Neural cell (in vitro differentiated cells): ENCODE measurements around the gene ASTN1. TPM values are rescaled to one million over a fixed set of nuclear protein-coding genes. Genes with fewer than 3 reads are reported as not detected.

Experiments used
- H2AFZ ChIP-seq: fragments of 200-600, 300-800 bp; sonication (generic), shearing (Covaris generic); 2 replicates; pipeline ENCODE4 v1.6.0; 2014; ENCODE audit warnings: low read depth, mild to moderate bottlenecking, antibody characterized with exemption, low read length, moderate library complexity
- H3F3A ChIP-seq: fragments of 200-600 bp; shearing (Covaris generic); 2 replicates; pipeline ENCODE4 v1.6.1; 2016; ENCODE audit warnings: mild to moderate bottlenecking, moderate library complexity, mixed read lengths, antibody characterized with exemption, low read length; ENCODE audit not compliant: insufficient read depth, poor library complexity, severe bottlenecking
- H3K27ac ChIP-seq: fragments of 200-600, 300-800 bp; sonication (generic), shearing (Covaris generic); 2 replicates; pipeline ENCODE4 v1.5.1; 2014; ENCODE audit warnings: mild to moderate bottlenecking, low read length, moderate library complexity
- H3K27me3 ChIP-seq: fragments of 300-800, 200-600 bp; sonication (generic), shearing (Covaris generic); 2 replicates; pipeline ENCODE4 v1.6.0; 2014; ENCODE audit warnings: mild to moderate bottlenecking, low read depth, low read length, moderate library complexity; ENCODE audit not compliant: insufficient read depth
- H3K36me3 ChIP-seq: fragments of 300-800, 200-600 bp; sonication (generic), shearing (Covaris generic); 2 replicates; pipeline ENCODE4 v1.5.1; 2014; ENCODE audit warnings: mild to moderate bottlenecking, antibody characterized with exemption, low read length, moderate library complexity; ENCODE audit not compliant: insufficient read depth
- H3K4me2 ChIP-seq: fragments of 300-800, 200-600 bp; sonication (generic), shearing (Covaris generic); 2 replicates; pipeline ENCODE4 v1.6.0; 2014; ENCODE audit warnings: mild to moderate bottlenecking, low read length
- H3K4me3 ChIP-seq: fragments of 300-800, 200-600 bp; sonication (generic), shearing (Covaris generic); 2 replicates; pipeline ENCODE4 v1.5.1; 2014; ENCODE audit warnings: mild to moderate bottlenecking, low read length, moderate library complexity
- H3K79me2 ChIP-seq: fragments of 200-600 bp; shearing (Covaris generic); replicated peaks from 2 replicates; pipeline ENCODE4 v1.6.0; 2014; ENCODE audit warnings: mild to moderate bottlenecking, low read length, moderate library complexity; ENCODE audit not compliant: insufficient read depth
- H3K9ac ChIP-seq: fragments of 300-800, 200-600 bp; sonication (generic), shearing (Covaris generic); 2 replicates; pipeline ENCODE4 v1.6.1; 2016; ENCODE audit warnings: mild to moderate bottlenecking, low read length, mixed read lengths
- H3K9me2 ChIP-seq: fragments of 200-600 bp; shearing (Covaris generic); 2 replicates; pipeline ENCODE4 v1.6.1; 2016; ENCODE audit warnings: mild to moderate bottlenecking, low read length, mixed read lengths; ENCODE audit not compliant: insufficient read depth
- H3K9me3 ChIP-seq: fragments of 200-600, 300-800 bp; sonication (generic), shearing (Covaris generic); 2 replicates; pipeline ENCODE4 v1.6.1; 2016; ENCODE audit warnings: mild to moderate bottlenecking, mixed run types, low read length, moderate library complexity, mixed read lengths
- H4K20me1 ChIP-seq: fragments of 200-600 bp; shearing (Covaris generic); 2 replicates; pipeline ENCODE4 v1.6.1; 2016; ENCODE audit warnings: mild to moderate bottlenecking, mixed run types; ENCODE audit not compliant: insufficient read depth
- EP300 ChIP-seq: fragments of 450-650 bp; conservative IDR thresholded peaks from 2 replicates; pipeline ENCODE4 v1.6.1; 2014; ENCODE audit warnings: antibody characterized with exemption, mild to moderate bottlenecking, moderate library complexity; ENCODE audit not compliant: poor library complexity, severe bottlenecking
- EZH2 ChIP-seq: fragments of 200-600, 300-800 bp; shearing (Covaris generic), sonication (generic); IDR thresholded peaks from 2 replicates; pipeline ENCODE4 v1.6.1; 2014; ENCODE audit warnings: antibody characterized with exemption, low read length, borderline replicate concordance, mild to moderate bottlenecking; ENCODE audit not compliant: insufficient read depth, poor library complexity, severe bottlenecking
- MXI1 ChIP-seq: fragments of 450-650 bp; conservative IDR thresholded peaks from 2 replicates; pipeline ENCODE4 v1.6.1; 2014; ENCODE audit warnings: antibody characterized with exemption, mild to moderate bottlenecking; ENCODE audit not compliant: poor library complexity, severe bottlenecking
- POLR2AphosphoS5 ChIP-seq: IDR thresholded peaks from 2 replicates; pipeline ENCODE4 v1.6.1; 2012
- RAD21 ChIP-seq: fragments of 450-650 bp; conservative IDR thresholded peaks from 2 replicates; pipeline ENCODE4 v1.6.1; 2014; ENCODE audit warnings: antibody characterized with exemption, mild to moderate bottlenecking, moderate library complexity
- SMC3 ChIP-seq: fragments of 450-650 bp; conservative IDR thresholded peaks from 2 replicates; pipeline ENCODE4 v1.6.1; 2014; ENCODE audit warnings: antibody characterized with exemption, mild to moderate bottlenecking, moderate library complexity; ENCODE audit not compliant: poor library complexity
- TAF1 ChIP-seq: IDR thresholded peaks from 2 replicates; pipeline ENCODE4 v1.6.1; 2012; ENCODE audit warnings: low read depth
- polyA plus RNA-seq: library from polyadenylated mRNA; depleted of rRNA; stranded (reverse); fragments of >200 nt; gene quantifications from 2 replicates; pipeline ENCODE4 v1.2.3, GENCODE V29; 2014
- TF ChIP-seq, protein P1 (sequence below): IDR thresholded peaks from 2 replicates; pipeline ENCODE4 v1.6.1; 2012; ENCODE audit warnings: borderline replicate concordance
- TF ChIP-seq, protein P2 (sequence below): fragments of 450-650 bp; IDR thresholded peaks from 2 replicates; pipeline ENCODE4 v1.5.1; 2014; ENCODE audit warnings: antibody characterized with exemption, mild to moderate bottlenecking, moderate library complexity; ENCODE audit not compliant: poor library complexity, severe bottlenecking

The ASTN1 gene
- polyA plus RNA-seq, 1 donor from 2014 or later: 33.4 TPM

DNA sequence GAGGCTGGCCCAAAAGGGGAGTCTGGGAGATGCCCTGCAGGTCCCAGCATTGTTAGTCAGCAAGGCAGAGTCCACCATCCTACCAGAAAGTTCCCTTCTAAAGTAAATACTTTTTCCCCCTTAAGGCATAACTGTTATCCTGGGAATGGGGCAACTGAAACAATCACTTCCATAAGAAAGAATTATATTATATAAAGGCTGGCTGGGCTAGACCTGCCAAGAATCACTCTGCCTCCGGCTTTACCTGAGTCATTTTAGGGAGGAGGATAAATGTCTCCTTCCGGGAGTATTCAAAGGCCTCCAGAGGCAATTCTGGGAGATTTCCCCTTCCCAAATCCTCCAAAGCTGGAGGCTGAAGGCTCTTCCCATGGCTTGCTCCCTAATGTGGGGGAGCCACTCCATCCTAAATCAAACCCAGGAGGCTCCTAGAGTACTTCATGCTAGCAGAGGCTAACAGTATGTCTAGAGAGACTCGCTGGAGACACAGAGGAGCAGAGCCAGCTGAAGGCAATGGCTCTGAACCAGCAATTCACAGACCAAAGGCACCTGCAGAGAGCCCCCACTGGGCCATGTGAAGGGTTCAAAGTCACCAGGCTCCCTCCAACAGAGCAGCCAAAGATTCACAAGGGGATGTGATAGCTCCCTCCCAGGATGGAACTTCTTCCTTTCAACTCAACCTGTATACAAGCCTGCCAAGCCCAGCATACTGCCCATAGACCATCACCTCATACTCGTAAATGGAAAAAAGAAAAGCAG is 116.0 kb downstream of the ASTN1 start:
- Histone ChIP-seq H3K27me3 (no peaks in the 10 kb centered on the region), H3K79me2 (no peaks in the 10 kb centered on the region), H3K9me2 (no peaks in the 10 kb centered on the region)

DNA sequence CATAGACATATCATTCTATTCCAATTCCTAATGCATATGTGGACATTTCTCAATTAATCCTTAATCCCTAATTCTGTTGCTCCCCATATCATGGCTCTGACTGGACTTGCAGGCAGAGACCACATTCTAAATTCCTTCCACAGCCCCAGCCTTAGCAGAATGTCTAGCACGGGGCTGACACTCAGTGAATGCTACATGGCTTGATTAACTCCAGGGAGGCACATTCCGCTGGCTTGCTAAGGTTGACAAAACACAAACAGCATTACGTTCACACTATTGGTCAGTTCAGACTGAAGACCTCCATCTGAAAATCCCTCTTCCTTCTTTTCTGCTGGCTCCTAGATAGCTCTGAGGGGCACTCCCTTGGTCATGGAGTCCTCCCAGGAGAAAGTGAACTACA is 119.4 kb downstream of the ASTN1 start:
- Histone ChIP-seq H2AFZ (no peak overlapping the region), H4K20me1 (no peaks in the 10 kb centered on the region), H3K27me3 (no peaks in the 10 kb centered on the region), H3K9me2 (no peaks in the 10 kb centered on the region), H3K4me3 (no peak overlapping the region), H3K4me2 (no peak overlapping the region), H3K36me3 (no peaks in the 10 kb centered on the region), H3F3A (no peaks in the 10 kb centered on the region), H3K27ac (no peak overlapping the region), H3K9ac (no peak overlapping the region), H3K79me2 (no peaks in the 10 kb centered on the region), H3K9me3 (no peaks in the 10 kb centered on the region)
- no peak for TF ChIP-seq MXI1
- TF ChIP-seq EP300: no peak
- no peak for TF ChIP-seq POLR2AphosphoS5
- no peak for TF ChIP-seq TAF1
- TF ChIP-seq, protein P1, sequence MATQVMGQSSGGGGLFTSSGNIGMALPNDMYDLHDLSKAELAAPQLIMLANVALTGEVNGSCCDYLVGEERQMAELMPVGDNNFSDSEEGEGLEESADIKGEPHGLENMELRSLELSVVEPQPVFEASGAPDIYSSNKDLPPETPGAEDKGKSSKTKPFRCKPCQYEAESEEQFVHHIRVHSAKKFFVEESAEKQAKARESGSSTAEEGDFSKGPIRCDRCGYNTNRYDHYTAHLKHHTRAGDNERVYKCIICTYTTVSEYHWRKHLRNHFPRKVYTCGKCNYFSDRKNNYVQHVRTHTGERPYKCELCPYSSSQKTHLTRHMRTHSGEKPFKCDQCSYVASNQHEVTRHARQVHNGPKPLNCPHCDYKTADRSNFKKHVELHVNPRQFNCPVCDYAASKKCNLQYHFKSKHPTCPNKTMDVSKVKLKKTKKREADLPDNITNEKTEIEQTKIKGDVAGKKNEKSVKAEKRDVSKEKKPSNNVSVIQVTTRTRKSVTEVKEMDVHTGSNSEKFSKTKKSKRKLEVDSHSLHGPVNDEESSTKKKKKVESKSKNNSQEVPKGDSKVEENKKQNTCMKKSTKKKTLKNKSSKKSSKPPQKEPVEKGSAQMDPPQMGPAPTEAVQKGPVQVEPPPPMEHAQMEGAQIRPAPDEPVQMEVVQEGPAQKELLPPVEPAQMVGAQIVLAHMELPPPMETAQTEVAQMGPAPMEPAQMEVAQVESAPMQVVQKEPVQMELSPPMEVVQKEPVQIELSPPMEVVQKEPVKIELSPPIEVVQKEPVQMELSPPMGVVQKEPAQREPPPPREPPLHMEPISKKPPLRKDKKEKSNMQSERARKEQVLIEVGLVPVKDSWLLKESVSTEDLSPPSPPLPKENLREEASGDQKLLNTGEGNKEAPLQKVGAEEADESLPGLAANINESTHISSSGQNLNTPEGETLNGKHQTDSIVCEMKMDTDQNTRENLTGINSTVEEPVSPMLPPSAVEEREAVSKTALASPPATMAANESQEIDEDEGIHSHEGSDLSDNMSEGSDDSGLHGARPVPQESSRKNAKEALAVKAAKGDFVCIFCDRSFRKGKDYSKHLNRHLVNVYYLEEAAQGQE: no peak
- TF ChIP-seq SMC3: no peak
- no peak for TF ChIP-seq EZH2
- TF ChIP-seq, protein P2, sequence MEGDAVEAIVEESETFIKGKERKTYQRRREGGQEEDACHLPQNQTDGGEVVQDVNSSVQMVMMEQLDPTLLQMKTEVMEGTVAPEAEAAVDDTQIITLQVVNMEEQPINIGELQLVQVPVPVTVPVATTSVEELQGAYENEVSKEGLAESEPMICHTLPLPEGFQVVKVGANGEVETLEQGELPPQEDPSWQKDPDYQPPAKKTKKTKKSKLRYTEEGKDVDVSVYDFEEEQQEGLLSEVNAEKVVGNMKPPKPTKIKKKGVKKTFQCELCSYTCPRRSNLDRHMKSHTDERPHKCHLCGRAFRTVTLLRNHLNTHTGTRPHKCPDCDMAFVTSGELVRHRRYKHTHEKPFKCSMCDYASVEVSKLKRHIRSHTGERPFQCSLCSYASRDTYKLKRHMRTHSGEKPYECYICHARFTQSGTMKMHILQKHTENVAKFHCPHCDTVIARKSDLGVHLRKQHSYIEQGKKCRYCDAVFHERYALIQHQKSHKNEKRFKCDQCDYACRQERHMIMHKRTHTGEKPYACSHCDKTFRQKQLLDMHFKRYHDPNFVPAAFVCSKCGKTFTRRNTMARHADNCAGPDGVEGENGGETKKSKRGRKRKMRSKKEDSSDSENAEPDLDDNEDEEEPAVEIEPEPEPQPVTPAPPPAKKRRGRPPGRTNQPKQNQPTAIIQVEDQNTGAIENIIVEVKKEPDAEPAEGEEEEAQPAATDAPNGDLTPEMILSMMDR: no peak
- no peak for TF ChIP-seq RAD21

More for the DNA sequence above, 116.0 kb downstream of the ASTN1 start:
- Histone ChIP-seq H3K27ac (no peak overlapping the region), H3K9me3 (no peaks in the 10 kb centered on the region), H2AFZ (no peak overlapping the region), H3F3A (no peaks in the 10 kb centered on the region), H3K4me3 (no peak overlapping the region), H3K9ac (no peak overlapping the region), H4K20me1 (no peaks in the 10 kb centered on the region), H3K4me2 (no peak overlapping the region), H3K36me3 (peaks cover 4% of the 10 kb centered on the region)
- TF ChIP-seq POLR2AphosphoS5 (no peak), TAF1 (no peak)
- TF ChIP-seq, protein P1: no peak
